Omental fat pad (tissue), 4 donors: Measurements from ENCODE around the gene ASTN2. TPM values are rescaled to one million over a fixed set of nuclear protein-coding genes. Genes with fewer than 3 reads are reported as not detected.

ENCODE experiments used
- ATAC-seq: fragments of 150-250 bp; one replicate; pipeline ENCODE4 v1.9.1; 2016; ENCODE audit warnings: mild to moderate bottlenecking, moderate library complexity; ENCODE audit not compliant: low FRiP score
- DNase-seq: peaks from one replicate; pipeline ENCODE4 v3.0.0-alpha.2; 2019; ENCODE audit warnings: low spot score
- CTCF ChIP-seq, 3 donors: fragments of 450-650 bp; IDR thresholded peaks; one replicate each; pipeline ENCODE4 v1.5.1; 2016 to 2017; ENCODE audit warnings: antibody characterized with exemption in 3 of 3, mild to moderate bottlenecking in 3 of 3, moderate library complexity in 2 of 3
- total RNA-seq, 4 donors: library from RNA; depleted of rRNA; stranded (reverse); fragments of >200 nt; gene quantifications; one replicate each; pipeline ENCODE4 v1.1.0, GENCODE V29; 2016

The ASTN2 gene
- total RNA-seq, 4 donors from 2014 or later, result 1.1 to 8.4 (median 3.6) TPM

DNA sequence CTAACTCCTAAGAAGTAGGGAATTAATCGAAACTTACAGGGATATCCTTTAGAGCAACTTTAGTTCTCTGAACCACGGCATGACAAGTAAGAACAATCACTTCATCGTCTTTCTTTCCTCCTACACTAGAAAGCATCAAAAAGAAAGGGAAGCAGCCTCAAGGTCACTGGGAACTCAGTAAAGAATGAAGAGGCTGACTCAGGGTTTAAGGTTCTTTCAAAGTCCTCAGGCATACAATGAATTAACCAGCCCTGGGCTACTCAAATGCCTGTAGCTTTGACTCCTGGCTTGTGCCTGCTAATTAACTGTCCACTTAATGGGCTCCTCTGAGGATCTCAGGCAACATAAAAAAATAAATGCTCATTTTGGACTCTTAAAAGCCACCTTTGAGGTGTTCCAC, 625.8 kb downstream of the ASTN2 start:
- DNase-seq (no peak), ATAC-seq (no peak)
- no peak for TF ChIP-seq CTCF (IDR thresholded peaks at IDR 0.05)

- DNase-seq, result no peak
- TF ChIP-seq CTCF (IDR thresholded peaks at IDR 0.05), result no peak
- ATAC-seq, result no peak
Observed at GRCh38 chr9:116786737-116787136, 628.1 kb downstream of the ASTN2 start.

GRCh38 chr9:116777116-116777515, 637.7 kb downstream of the ASTN2 start:
- ATAC-seq, result no peak
- DNase-seq, result no peak
- no peak for TF ChIP-seq CTCF (IDR thresholded peaks at IDR 0.05)

- ATAC-seq (no peak), DNase-seq (no peak)
- no peak for TF ChIP-seq CTCF (IDR thresholded peaks at IDR 0.05)
Observed at GRCh38 chr9:116774421-116775180, 640.3 kb downstream of the ASTN2 start.

GRCh38 chr9:116767219-116767618, 647.6 kb downstream of the ASTN2 start:
- DNase-seq (no peak), ATAC-seq (no peak)
- no peak for TF ChIP-seq CTCF (IDR thresholded peaks at IDR 0.05)

GRCh38 chr9:116765011-116765410, 649.8 kb downstream of the ASTN2 start:
- no peak for TF ChIP-seq CTCF (IDR thresholded peaks at IDR 0.05)
- ATAC-seq (no peak), DNase-seq (no peak)

- ATAC-seq, result no peak
- TF ChIP-seq CTCF (IDR thresholded peaks at IDR 0.05), result no peak
Observed at GRCh38 chr9:116763770-116764169, 651.1 kb downstream of the ASTN2 start.

More at GRCh38 chr9:116763770-116764169, 651.1 kb downstream of the ASTN2 start:
- no peak for DNase-seq
